ENCODE data around the gene HSPA4. TPM values are rescaled to one million over a fixed set of nuclear protein-coding genes. Genes with fewer than 3 reads are reported as not detected.

Gene HSPA4
- total RNA-seq, 3 donors from 2014 or later, result 258 to 302 (median 277) TPM

- DNase-seq (no peak), ATAC-seq (no peak)
- H3K9me3 Mint-ChIP-seq, result peaks cover 5% of the 10 kb centered on the region
- no peaks in the 10 kb centered on the region for H3K4me1 Mint-ChIP-seq (ENCODE audit: low read depth)
- H3K36me3 Mint-ChIP-seq (ENCODE audit: insufficient read depth), result no peaks in the 10 kb centered on the region
- peaks cover 4% of the 10 kb centered on the region for H3K27me3 Mint-ChIP-seq (ENCODE audit: low read depth)
- no peak overlapping the region for H3K4me3 Mint-ChIP-seq
Measured at GRCh38 chr5:133140311-133140710, 88.5 kb downstream of the HSPA4 start.

GRCh38 chr5:133141746-133142145 is 89.9 kb downstream of the HSPA4 start:
- Mint-ChIP-seq H3K36me3 (ENCODE audit: insufficient read depth) (no peaks in the 10 kb centered on the region), H3K4me3 (no peak overlapping the region), H3K4me1 (ENCODE audit: low read depth) (no peaks in the 10 kb centered on the region), H3K9me3 (peaks cover 5% of the 10 kb centered on the region), H3K27me3 (ENCODE audit: low read depth) (peaks cover 4% of the 10 kb centered on the region)
- ATAC-seq (no peak), DNase-seq (no peak)

- Mint-ChIP-seq H3K9me3 (peaks cover 5% of the 10 kb centered on the region), H3K36me3 (ENCODE audit: insufficient read depth) (no peaks in the 10 kb centered on the region), H3K4me3 (no peak overlapping the region), H3K27me3 (ENCODE audit: low read depth) (peaks cover 4% of the 10 kb centered on the region), H3K4me1 (ENCODE audit: low read depth) (peaks cover 6% of the 10 kb centered on the region)
- no peak for DNase-seq
- ATAC-seq, result no peak
Measured at GRCh38 chr5:133142782-133143181, 91.0 kb downstream of the HSPA4 start.

DNA sequence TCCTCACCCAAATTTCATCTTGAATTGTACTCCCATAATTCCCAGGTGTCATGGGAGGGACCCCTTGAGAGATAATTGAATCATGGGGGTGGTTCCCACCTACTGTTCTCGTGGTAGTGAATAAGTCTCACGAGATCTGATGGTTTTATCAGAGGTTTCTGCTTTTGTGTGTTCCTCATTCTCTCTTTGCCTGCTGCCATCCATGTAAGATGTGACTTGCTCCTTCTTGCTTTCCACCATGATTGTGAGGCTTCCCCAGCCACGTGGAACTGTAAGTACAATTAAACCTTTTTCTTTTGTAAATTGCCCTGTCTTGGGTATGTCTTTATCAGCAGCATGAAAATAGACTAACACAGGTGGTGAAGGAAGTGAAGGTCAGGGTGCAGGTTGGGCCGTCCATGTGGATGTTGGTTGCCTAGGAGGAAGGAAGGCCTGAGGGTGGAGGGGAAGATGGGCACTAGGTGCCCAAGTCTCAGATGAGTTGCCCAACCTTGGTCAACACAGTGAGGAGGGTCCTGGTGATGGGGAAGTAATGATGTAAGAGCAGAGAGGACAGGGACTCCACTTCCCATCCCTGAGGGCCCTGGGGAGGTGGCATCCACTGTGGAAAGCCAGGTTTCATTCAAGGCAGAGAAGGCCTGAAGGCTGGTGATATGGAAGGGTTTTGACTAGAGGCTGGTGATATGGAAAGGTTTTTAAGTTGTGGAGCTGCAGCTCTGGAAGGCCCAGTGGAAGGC is 92.6 kb downstream of the HSPA4 start:
- Mint-ChIP-seq H3K9me3 (peaks cover 5% of the 10 kb centered on the region), H3K4me3 (no peak overlapping the region), H3K36me3 (ENCODE audit: insufficient read depth) (no peaks in the 10 kb centered on the region), H3K4me1 (ENCODE audit: low read depth) (peaks cover 17% of the 10 kb centered on the region), H3K27me3 (ENCODE audit: low read depth) (peaks cover 2% of the 10 kb centered on the region)
- DNase-seq, result no peak
- no peak for ATAC-seq

GRCh38 chr5:133145436-133146170 is 93.8 kb downstream of the HSPA4 start:
- Mint-ChIP-seq H3K27me3 (ENCODE audit: low read depth) (peaks cover 2% of the 10 kb centered on the region), H3K4me3 (no peak overlapping the region), H3K9me3 (peaks cover 5% of the 10 kb centered on the region), H3K4me1 (ENCODE audit: low read depth) (peaks cover 17% of the 10 kb centered on the region), H3K36me3 (ENCODE audit: insufficient read depth) (no peaks in the 10 kb centered on the region)
- ATAC-seq, result no peak
- no peak for DNase-seq

GRCh38 chr5:133147411-133147810 is 95.6 kb downstream of the HSPA4 start:
- Mint-ChIP-seq H3K36me3 (ENCODE audit: insufficient read depth) (no peaks in the 10 kb centered on the region), H3K9me3 (peaks cover 5% of the 10 kb centered on the region), H3K27me3 (ENCODE audit: low read depth) (peaks cover 2% of the 10 kb centered on the region), H3K4me3 (no peak overlapping the region), H3K4me1 (ENCODE audit: low read depth) (peaks cover 17% of the 10 kb centered on the region)
- DNase-seq (no peak), ATAC-seq (no peak)

GRCh38 chr5:133147815-133148567 is 96.2 kb downstream of the HSPA4 start:
- no peak for ATAC-seq
- peaks cover 2% of the 10 kb centered on the region for H3K27me3 Mint-ChIP-seq (ENCODE audit: low read depth)

DNA sequence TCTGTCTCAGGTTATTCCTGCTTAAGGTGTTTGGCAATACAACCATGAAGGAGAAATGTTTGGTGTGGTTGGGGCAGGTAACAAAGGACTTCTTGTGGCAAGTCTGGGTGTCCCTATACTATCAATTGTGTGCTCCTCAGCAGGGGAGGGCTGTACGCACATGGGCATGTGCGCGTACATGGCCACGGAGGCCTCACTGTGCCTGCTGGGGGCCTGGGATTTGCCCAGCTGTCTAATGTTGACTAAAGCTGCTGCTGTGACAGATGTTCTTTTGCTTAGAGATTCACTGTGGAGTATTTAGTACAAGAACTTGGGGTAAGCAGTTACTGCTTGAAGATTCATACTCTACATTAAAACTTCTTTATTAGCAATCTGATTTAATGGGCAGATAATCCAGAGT is 97.5 kb downstream of the HSPA4 start:
- Mint-ChIP-seq H3K36me3 (ENCODE audit: insufficient read depth) (no peaks in the 10 kb centered on the region), H3K4me1 (ENCODE audit: low read depth) (peaks cover 17% of the 10 kb centered on the region), H3K4me3 (no peak overlapping the region), H3K27me3 (ENCODE audit: low read depth) (no peaks in the 10 kb centered on the region), H3K9me3 (no peaks in the 10 kb centered on the region)
- DNase-seq (no peak), ATAC-seq (no peak)

More at GRCh38 chr5:133147815-133148567, 96.2 kb downstream of the HSPA4 start:
- DNase-seq, result no peak
- Mint-ChIP-seq H3K9me3 (peaks cover 5% of the 10 kb centered on the region), H3K4me3 (no peak overlapping the region), H3K4me1 (ENCODE audit: low read depth) (peaks cover 17% of the 10 kb centered on the region), H3K36me3 (ENCODE audit: insufficient read depth) (no peaks in the 10 kb centered on the region)

- Mint-ChIP-seq H3K27me3 (ENCODE audit: low read depth) (no peaks in the 10 kb centered on the region), H3K36me3 (ENCODE audit: insufficient read depth) (no peaks in the 10 kb centered on the region), H3K9me3 (no peaks in the 10 kb centered on the region), H3K4me3 (no peak overlapping the region), H3K4me1 (ENCODE audit: low read depth) (peaks cover 17% of the 10 kb centered on the region)
- DNase-seq (no peak), ATAC-seq (no peak)
Measured at GRCh38 chr5:133150909-133151544, 99.2 kb downstream of the HSPA4 start.

DNA sequence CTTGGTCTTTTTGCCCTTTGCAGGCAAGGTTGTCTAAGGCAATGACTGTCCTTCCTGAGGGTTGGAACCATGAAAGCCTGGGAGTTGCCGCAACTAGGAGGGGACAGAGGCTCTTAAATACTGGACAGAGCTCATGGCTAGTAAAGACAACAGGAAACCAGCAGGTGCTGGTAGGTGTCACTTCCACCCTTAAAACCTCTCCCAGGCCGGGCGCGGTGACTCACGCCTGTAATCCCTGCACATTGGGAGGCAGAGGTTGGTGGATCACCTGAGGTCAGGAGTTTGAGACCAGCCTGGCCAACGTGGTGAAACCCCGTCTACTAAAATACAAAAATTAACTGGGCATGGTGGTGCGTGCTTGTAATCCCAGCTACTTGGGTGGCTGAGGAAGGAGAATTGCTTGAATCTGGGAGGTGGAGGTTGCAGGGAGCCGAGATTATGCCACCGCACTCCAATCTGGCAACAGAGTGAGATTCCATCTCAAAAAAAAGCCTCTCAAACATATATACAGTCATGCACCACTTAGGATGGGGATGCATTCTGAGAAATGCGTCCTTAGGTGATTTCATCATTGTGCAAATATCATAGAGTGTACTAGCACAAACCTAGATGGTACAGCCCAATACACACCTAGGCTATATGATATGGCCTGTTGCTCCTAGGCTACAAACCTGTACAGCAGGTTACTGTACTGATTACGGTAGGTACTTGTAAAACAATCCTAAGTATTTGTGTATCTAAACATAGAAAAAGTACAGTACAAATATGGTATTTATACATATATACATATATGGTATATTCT is 102.7 kb downstream of the HSPA4 start:
- Mint-ChIP-seq H3K9me3 (no peaks in the 10 kb centered on the region), H3K27me3 (ENCODE audit: low read depth) (no peaks in the 10 kb centered on the region), H3K4me1 (ENCODE audit: low read depth) (no peaks in the 10 kb centered on the region), H3K36me3 (ENCODE audit: insufficient read depth) (no peaks in the 10 kb centered on the region), H3K4me3 (no peak overlapping the region)
- DNase-seq (no peak), ATAC-seq (no peak)

GRCh38 chr5:133155326-133155969 is 103.6 kb downstream of the HSPA4 start:
- peaks cover 5% of the 10 kb centered on the region for H3K4me1 Mint-ChIP-seq (ENCODE audit: low read depth)
- H3K4me3 Mint-ChIP-seq, result no peak overlapping the region
- ATAC-seq, result no peak
- H3K36me3 Mint-ChIP-seq (ENCODE audit: insufficient read depth), result no peaks in the 10 kb centered on the region
- no peaks in the 10 kb centered on the region for H3K27me3 Mint-ChIP-seq (ENCODE audit: low read depth)
- DNase-seq, result no peak
- H3K9me3 Mint-ChIP-seq, result no peaks in the 10 kb centered on the region
